Vagina (tissue), 2 donors: ENCODE data around the gene EXOSC2. TPM values are rescaled to one million over a fixed set of nuclear protein-coding genes. Genes with fewer than 3 reads are reported as not detected.

ENCODE experiments used
- DNase-seq, 2 donors: peaks; one replicate each; pipeline ENCODE4 v3.0.0-alpha.2; 2017; ENCODE audit errors: extremely low spot score in 2 of 2
- H3K27ac ChIP-seq: fragments of 200-600 bp; sonication (generic); one replicate; pipeline ENCODE4 v1.5.1; 2019
- H3K27me3 ChIP-seq: fragments of 200-600 bp; sonication (generic); one replicate; pipeline ENCODE4 v1.5.1; 2019
- H3K36me3 ChIP-seq, 2 donors: fragments of 200-600 bp; sonication (generic); one replicate each; pipeline ENCODE4 v1.5.1; 2017 to 2019
- H3K4me1 ChIP-seq: fragments of 200-600 bp; sonication (generic); one replicate; pipeline ENCODE4 v1.5.1; 2019
- H3K4me3 ChIP-seq, 2 donors: fragments of 200-600 bp; sonication (generic); 1 replicate in 1 of 2; 2 replicates in 1 of 2; pipeline ENCODE4 v1.5.1; 2016 to 2019
- H3K9me3 ChIP-seq: fragments of 200-600 bp; sonication (generic); one replicate; pipeline ENCODE4 v1.5.1; 2019
- POLR2A ChIP-seq, 2 donors: fragments of 450-650 bp; IDR thresholded peaks; one replicate each; pipeline ENCODE4 v1.6.1; 2017; ENCODE audit warnings: antibody characterized with exemption in 2 of 2, mild to moderate bottlenecking in 2 of 2, moderate library complexity in 2 of 2
- POLR2AphosphoS5 ChIP-seq, 2 donors: sonication (generic); formaldehyde crosslinking; IDR thresholded peaks; one replicate each; pipeline ENCODE4 v1.9.0; 2017; ENCODE audit warnings: antibody characterized with exemption in 2 of 2, mild to moderate bottlenecking in 2 of 2, low read depth in 1 of 2; ENCODE audit not compliant: insufficient read depth in 1 of 2
- intact Hi-C: fragments of 100-400 bp; cut with DNase I; formaldehyde crosslinking; loops from one replicate; pipeline ENCODE4 v1.15.1; 2023
- total RNA-seq: library from RNA; depleted of rRNA; stranded (reverse); fragments of >200 nt; gene quantifications from one replicate; pipeline ENCODE4 v1.2.3, GENCODE V29; 2016
- TF ChIP-seq, protein P1 (sequence below), 3 experiments: fragments of 450-650 bp in 2 of 3; fragments of 200-600 bp in 1 of 3; sonication (generic) in 1 of 3; IDR thresholded peaks; one replicate each; pipeline ENCODE4 v1.5.1; 2017 to 2019; ENCODE audit warnings: antibody characterized with exemption in 3 of 3, mild to moderate bottlenecking in 2 of 3, moderate library complexity in 2 of 3

EXOSC2 gene
- total RNA-seq, 1 donor from 2014 or later, result 13.5 TPM

GRCh38 chr9:130741831-130742449, 48.4 kb downstream of the EXOSC2 start:
- H3K27ac ChIP-seq, result no peak overlapping the region
- TF ChIP-seq POLR2AphosphoS5 (IDR thresholded peaks at IDR 0.05; ENCODE audit: insufficient read depth in 1 of 2, low read depth in 1 of 2) (no peak), POLR2A (IDR thresholded peaks at IDR 0.05) (no peak)
- TF ChIP-seq, protein P1, sequence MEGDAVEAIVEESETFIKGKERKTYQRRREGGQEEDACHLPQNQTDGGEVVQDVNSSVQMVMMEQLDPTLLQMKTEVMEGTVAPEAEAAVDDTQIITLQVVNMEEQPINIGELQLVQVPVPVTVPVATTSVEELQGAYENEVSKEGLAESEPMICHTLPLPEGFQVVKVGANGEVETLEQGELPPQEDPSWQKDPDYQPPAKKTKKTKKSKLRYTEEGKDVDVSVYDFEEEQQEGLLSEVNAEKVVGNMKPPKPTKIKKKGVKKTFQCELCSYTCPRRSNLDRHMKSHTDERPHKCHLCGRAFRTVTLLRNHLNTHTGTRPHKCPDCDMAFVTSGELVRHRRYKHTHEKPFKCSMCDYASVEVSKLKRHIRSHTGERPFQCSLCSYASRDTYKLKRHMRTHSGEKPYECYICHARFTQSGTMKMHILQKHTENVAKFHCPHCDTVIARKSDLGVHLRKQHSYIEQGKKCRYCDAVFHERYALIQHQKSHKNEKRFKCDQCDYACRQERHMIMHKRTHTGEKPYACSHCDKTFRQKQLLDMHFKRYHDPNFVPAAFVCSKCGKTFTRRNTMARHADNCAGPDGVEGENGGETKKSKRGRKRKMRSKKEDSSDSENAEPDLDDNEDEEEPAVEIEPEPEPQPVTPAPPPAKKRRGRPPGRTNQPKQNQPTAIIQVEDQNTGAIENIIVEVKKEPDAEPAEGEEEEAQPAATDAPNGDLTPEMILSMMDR (IDR thresholded peaks at IDR 0.05), result no peak
- no peak overlapping the region for H3K4me3 ChIP-seq
- no peak for DNase-seq
- intact Hi-C loops, result no loop called here
- no peaks in the 10 kb centered on the region for H3K4me1 ChIP-seq
- no peaks in the 10 kb centered on the region for H3K36me3 ChIP-seq
- H3K27me3 ChIP-seq, result no peaks in the 10 kb centered on the region
- H3K9me3 ChIP-seq, result no peaks in the 10 kb centered on the region

DNA sequence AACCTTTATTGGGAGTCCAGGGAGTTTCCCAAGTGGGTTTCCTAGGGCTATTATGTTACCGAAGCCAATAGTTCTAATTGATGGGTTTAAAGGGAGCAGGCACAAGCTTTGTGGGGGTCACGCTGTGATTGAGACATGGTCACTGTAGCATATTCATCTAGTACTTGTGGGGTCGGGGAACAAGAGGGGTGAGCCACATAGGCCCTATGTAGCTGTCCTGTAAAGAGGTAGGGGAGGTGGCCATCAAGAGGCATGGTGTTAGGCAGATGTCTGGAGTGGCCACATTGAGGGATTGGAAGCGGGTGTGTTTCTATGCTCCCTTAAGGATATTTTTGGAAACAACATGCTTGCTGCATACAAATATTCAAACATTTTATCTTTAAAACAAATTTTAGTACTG, 50.1 kb downstream of the EXOSC2 start:
- no peaks in the 10 kb centered on the region for H3K27me3 ChIP-seq
- no peaks in the 10 kb centered on the region for H3K36me3 ChIP-seq
- H3K27ac ChIP-seq, result no peak overlapping the region
- TF ChIP-seq POLR2AphosphoS5 (IDR thresholded peaks at IDR 0.05; ENCODE audit: insufficient read depth in 1 of 2, low read depth in 1 of 2) (no peak), POLR2A (IDR thresholded peaks at IDR 0.05) (no peak)
- TF ChIP-seq, protein P1 (IDR thresholded peaks at IDR 0.05), result no peak
- intact Hi-C loops, result no loop called here
- H3K4me1 ChIP-seq, result no peaks in the 10 kb centered on the region
- H3K9me3 ChIP-seq, result no peaks in the 10 kb centered on the region
- DNase-seq, result no peak
- H3K4me3 ChIP-seq, result no peak overlapping the region

- no peak overlapping the region for H3K4me3 ChIP-seq
- no peaks in the 10 kb centered on the region for H3K4me1 ChIP-seq
- no peaks in the 10 kb centered on the region for H3K36me3 ChIP-seq
- DNase-seq, result no peak
- H3K9me3 ChIP-seq, result no peaks in the 10 kb centered on the region
- H3K27ac ChIP-seq, result no peak overlapping the region
- TF ChIP-seq POLR2A (IDR thresholded peaks at IDR 0.05), result no peak
- TF ChIP-seq POLR2AphosphoS5 (IDR thresholded peaks at IDR 0.05; ENCODE audit: insufficient read depth in 1 of 2, low read depth in 1 of 2), result no peak
- TF ChIP-seq, protein P1 (IDR thresholded peaks at IDR 0.05), result no peak
- H3K27me3 ChIP-seq, result no peaks in the 10 kb centered on the region
- intact Hi-C loops, result no loop called here
Measured at GRCh38 chr9:130745210-130745800, 51.7 kb downstream of the EXOSC2 start.

DNA sequence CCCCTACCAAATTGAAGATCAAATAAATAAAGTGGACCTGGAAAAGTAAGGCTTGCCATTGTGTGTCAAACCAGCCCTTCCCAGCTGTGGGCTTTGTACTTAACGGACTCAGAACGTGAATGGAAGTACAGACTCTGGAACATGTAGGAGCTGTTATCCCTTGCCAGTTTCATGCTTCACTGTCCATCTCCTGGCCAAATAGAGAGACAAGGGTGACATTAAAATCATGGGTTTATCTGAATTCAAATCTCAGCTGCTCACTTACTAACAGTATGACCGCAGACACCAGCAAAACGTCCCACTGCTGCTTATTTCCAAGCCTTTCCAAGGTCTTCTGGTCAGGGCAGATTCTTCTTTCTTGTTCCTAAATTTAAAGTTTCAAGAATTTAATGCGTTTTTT, 52.2 kb downstream of the EXOSC2 start:
- no peak overlapping the region for H3K4me3 ChIP-seq
- no peak for DNase-seq
- H3K36me3 ChIP-seq, result no peaks in the 10 kb centered on the region
- no peaks in the 10 kb centered on the region for H3K9me3 ChIP-seq
- no peaks in the 10 kb centered on the region for H3K27me3 ChIP-seq
- intact Hi-C loops, result no loop called here
- no peak for TF ChIP-seq POLR2A (IDR thresholded peaks at IDR 0.05)
- H3K27ac ChIP-seq, result no peak overlapping the region
- no peaks in the 10 kb centered on the region for H3K4me1 ChIP-seq

DNA sequence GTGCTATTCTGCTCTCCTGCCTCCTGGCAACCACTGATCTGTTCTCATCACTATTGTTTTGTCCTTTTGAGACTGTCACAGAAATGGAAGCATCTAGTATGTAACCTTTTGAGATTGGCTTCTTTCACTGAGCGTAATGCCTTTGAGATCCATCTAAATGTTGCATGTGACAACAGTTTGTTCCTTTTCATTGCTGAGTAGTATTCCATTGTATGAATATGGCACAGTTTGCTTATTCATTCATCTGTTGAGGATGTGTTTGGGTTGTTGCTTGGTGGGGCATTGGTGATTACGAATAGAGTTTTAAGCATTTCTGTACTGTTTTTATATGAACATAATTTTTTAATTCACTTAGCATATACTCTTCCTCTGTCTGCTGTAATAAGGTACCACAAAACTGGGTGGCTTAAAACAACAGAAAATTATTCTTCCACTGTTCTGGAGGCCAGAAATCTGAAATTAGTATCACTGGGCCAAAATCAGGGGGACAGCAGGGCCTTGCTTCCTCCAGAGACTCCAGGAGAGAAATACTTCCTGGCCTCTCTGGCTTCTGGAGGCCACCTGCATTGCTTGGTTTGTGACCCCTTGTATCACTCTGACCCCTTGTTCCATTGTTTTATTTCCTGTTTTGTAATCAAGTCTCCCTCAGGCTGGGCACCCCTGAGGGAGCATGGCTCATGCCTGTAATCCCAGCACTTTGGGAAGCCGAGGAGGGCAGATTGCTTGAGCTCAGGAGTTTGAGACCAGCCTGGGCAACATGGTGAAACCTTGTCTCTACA, 53.0 kb downstream of the EXOSC2 start:
- no peaks in the 10 kb centered on the region for H3K36me3 ChIP-seq
- H3K9me3 ChIP-seq, result no peaks in the 10 kb centered on the region
- H3K4me3 ChIP-seq, result no peak overlapping the region
- no peak overlapping the region for H3K27ac ChIP-seq
- H3K27me3 ChIP-seq, result no peaks in the 10 kb centered on the region
- TF ChIP-seq, protein P1 (IDR thresholded peaks at IDR 0.05), result no peak
- no peak for TF ChIP-seq POLR2AphosphoS5 (IDR thresholded peaks at IDR 0.05; ENCODE audit: insufficient read depth in 1 of 2, low read depth in 1 of 2)
- no peak for TF ChIP-seq POLR2A (IDR thresholded peaks at IDR 0.05)
- DNase-seq, result no peak
- intact Hi-C loops, result no loop called here
- H3K4me1 ChIP-seq, result no peaks in the 10 kb centered on the region
